Effector CD4-positive, alpha-beta T cell (primary cell): ENCODE measurements around the gene UBASH3A.
A peak's percentile ranks its signal among the peaks of the same experiment; 100 is the strongest.
"Not testable (repeated sequence)": the region's sequence is repeated elsewhere in the genome, so short reads cannot be mapped to it uniquely, and the experiment has no call there.

ENCODE experiments used
- DNase-seq: peaks from one replicate; pipeline ENCODE4 v3.0.0-alpha.2; 2020

The UBASH3A gene

DNA sequence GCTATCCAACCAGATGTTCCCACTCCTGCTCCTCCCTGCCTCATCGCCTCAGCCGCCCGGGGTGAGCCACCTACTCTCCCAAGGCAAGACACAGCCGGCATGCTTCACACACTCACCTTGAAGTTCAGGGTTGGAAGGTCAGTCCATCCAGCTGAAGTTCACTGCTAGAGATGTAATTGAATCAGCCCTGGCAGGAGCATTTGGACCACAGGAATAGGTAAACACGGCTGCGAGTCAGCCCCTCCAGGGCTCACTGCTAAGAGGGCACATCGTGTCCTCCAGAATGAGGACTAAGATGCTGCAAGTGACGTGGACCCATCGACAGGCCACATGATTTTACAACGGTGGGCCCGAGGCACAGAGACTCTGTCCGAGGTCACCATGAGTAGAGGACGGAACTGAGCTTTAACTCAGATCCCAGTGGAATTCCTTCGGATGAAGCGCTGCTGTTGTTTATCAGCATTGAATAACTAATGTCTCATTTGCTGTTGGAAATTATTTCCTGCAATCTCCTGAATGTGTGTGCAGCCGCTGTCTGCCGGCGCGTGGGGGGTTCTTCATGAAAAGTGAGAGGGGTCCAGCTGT is 50.4 kb downstream of the UBASH3A start:
- no peak for DNase-seq

DNA sequence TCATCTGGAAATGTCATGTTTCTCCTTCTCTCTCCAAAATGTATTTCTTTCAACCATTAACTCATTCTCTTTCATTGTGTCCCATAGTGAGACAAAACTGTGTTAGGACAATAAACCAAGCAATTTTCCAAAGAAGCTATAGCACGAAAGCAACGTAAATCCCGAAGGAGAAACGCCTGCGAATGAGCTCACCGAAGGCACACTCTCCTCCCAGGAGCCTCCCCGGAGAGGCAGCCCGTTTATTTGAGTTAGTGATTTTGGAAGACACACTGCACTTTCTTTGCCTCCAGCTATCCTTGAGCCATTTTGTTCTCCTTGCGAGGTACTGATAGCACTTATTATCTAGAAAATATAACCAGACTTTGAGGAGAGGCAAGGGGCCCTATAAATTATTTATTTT is 51.1 kb downstream of the UBASH3A start:
- DNase-seq = no peak

DNA sequence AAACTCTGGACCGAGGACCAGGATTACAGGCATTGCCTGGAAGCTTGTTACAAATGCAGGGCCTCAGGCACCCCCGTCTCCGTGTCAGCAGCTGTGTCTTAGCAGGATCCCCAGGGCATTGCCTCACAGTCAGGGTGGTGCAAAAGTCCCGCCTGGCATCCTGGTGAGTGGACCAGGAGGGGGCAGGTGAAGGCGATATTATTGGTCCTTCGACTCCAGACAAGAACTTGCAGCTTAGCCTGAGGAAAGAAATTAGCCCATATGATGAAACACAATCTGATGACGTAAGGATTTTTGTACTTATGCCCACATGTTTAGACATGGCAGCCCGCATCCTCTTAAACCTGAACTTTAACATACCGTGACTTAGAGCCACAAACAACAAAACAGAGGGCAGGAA is 51.5 kb downstream of the UBASH3A start:
- DNase-seq = no peak

DNA sequence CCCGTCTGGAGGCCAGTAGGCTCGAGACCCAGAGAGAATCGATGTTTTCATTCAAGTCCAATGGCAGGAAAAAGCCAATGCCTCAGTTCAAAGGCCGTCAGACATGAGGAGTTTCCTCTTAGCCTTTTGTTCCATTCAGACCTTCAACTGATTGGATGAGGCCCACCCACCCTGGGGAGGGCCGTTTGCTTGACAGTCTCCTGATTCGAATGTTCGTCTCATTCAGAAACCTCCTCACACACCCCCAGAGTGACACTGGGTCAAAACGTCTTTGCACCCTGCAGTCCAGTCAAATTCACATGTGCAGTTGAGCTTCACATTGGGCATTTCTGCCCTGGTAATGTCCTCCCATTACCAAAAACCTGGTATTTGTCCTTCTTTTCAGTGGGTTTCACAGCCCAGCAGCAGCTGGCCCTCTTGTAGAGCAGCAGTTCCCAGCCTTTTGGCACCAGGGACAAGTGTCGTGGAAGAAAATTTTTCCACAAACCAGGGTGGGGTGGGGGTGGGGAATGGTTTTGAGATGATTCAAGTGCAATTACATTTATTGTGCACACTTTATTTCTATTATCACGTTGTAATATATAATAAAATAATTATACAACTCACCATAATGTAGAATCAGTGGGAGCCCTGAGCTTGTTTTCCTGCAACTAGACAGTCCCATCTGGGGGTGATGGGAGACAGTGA is 52.2 kb downstream of the UBASH3A start:
- DNase-seq = no peak

GRCh38 chr21:42456457-42456856 is 52.8 kb downstream of the UBASH3A start:
- peak; percentile 28 for DNase-seq

GRCh38 chr21:42459082-42459460 is 55.4 kb downstream of the UBASH3A start:
- no peak for DNase-seq

DNA sequence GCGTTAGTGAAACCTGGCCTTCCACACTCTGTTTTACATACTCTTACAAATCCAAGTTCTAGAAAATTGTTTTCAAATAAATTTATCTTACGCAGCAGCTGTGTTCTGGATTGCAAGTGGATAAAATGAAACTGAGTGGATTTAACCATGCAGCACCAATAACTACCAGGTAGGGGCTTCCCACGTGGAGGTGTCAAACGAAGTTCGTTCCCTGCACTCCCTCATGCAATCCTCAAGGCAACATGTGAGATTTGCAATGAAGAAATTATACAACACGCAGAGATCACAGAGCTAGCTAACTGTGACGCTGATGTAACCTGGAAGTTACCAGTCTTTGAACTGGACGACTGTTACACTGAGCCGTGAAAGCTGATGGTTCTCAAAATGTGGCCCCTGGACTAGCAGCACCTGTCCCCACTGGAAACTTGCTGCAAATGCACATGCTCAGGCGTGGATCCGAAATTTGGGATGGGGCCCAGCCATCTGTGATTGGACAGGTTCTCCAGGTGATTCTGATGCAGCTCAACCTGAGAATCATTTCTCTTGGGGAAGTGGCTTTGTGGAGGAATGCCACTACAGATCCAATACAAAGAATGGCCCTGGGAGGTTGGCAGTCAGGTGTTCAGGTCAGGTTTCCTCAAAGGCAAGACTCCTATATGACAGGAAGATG is 56.0 kb downstream of the UBASH3A start:
- no peak for DNase-seq

- DNase-seq = peak; percentile 41
These were observed 56.9 kb downstream of the UBASH3A start for GRCh38 chr21:42460391-42461184.

DNA sequence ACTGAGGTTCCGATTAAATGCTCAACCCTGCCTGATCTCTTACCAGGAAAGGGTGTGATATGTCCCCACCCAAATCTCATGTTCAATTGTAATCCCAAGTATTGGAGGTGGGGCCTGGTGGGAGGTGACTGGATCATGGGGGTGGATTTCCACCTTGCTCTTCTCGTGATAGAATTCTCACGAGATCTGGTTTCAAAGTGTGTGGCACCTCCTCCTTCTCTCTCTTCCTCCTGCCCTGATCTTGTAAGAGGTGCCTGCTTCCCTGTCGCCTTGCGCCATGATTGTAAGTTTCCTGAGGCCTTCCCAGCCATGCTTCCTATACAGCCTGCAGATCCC is 57.5 kb downstream of the UBASH3A start:
- DNase-seq = no peak

DNA sequence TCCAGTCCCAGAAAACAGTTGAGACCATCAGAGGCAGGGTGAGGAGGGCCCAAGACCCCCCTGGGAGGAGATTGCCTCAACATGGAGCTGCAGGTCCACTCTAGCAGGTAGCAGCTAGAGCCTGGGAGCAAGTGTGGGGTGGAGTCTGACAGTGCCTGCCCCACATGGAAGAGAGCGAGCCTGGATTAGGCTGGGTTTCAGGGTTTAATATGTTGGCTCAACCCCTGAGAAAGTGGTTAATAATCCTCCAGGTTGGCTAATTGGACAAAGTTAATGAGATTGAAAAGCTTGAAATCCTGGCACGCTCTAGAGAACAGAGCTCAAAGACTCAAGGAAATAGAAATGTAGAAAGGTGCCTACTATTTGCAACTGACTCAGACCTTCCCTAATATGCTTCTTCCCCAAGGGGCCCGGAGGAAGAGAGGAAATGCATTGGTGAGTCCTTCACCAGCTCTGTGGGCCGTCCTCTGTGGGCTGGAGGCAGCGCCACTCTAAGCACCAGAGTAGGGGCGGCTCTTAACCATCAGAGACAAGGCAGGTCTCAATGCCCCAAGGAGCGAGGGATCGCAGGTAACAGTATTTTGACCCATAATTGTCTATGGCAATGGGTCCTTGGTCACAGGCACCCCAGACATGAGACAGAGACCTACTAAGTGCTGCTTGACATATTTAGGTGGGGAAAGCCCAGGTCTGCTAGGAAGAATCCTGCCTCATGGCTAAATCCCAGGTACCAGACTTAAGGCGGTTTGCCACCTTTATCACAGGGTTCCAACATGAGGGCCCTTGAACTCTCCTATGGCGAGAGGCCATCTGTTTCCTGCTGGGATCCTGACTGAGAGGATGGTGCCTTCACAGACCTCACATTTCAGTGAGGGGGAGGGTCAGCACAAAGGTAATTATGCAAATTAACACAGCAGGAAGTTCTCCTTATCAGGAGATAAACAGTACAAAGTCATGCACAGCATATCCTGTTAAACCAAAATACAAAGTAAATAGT is 58.5 kb downstream of the UBASH3A start:
- DNase-seq = no peak

DNA sequence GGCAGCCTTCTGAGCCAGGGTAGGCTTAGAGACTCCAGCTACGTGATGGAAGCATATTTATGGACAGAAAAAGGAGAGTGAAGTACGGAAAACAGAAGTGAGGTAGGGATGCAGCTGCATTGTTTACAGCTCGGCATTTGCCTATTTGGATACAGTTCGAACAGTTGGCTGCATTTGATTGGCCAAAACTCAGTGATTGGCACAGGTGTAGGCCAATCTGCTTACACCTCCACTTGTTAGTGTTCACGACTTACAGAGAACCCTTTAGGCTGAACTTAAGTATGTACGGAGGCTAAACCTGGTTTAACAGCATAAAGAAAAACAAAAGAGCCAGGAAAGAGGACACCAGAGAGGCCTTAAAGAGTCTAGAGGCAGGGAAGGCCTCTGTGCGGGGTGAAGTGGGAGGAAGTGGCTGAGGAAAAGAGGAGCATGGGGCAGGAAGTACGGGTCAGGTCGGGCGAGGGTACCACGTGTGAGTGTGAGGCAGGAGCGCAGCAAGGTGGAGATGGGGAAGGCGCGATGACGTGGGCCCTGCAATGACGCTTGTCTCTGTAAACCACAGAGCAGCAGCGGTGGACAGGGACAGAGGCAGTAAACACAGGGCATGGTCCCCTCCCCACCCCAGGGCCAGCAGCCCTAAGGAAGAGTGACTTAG is 60.3 kb downstream of the UBASH3A start:
- DNase-seq = peak; percentile 53

- no peak for DNase-seq
These were observed 61.5 kb downstream of the UBASH3A start for GRCh38 chr21:42465008-42465802.

- DNase-seq = no peak
These were observed 62.1 kb downstream of the UBASH3A start for GRCh38 chr21:42465803-42466127.

GRCh38 chr21:42466700-42467099 is 63.0 kb downstream of the UBASH3A start:
- DNase-seq = no peak

GRCh38 chr21:42467140-42467983 is 63.7 kb downstream of the UBASH3A start:
- DNase-seq = no peak

DNA sequence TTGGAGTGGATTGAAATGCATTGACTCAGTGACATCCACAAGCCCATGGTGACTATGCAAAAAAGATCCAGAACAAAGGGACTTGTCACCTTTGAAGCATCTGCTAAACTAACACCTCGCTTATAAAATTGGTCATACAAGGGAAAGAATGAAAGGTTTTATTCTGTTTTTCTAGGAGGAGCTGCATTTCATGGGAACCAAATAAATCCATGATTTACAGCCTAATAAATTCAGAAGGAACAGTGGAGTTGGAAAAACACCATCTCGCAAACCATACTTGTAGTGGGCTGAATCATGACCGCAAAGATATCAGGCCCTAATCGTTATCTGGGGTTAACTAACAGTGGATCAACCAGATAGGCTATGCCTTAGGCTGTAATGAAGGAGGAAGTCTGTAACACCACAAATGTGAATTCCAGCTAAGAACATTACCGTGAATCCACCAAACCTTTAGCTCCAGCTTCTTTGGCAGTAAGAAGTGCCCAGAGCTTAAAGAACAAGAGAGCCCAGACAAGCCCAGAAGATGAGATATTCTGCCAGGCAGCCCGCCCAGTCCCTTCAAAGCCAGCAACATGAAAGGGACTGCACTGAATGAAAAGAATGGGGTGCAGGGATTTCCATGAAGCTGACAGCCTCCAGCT is 64.9 kb downstream of the UBASH3A start:
- no peak for DNase-seq

DNA sequence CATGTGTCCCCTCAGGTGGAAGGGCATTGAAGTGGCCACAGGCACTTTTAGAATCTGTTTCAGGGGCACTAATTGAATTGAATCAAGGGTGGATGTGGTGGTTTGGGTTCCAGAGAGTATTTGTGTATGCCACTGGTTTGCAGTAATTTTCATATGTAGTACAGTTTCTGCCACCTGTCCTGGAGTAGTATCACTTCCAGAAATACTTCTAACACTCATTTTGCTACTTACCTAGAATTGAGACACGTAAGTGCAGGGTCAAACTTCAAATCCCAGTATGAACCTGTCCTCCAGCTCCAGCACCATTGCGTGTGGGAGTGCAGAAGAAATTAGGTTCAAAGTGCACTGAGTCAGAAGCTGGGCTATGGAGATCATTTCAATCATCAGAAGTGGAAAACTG is 65.6 kb downstream of the UBASH3A start:
- no peak for DNase-seq

- not testable (repeated sequence) for DNase-seq
These were observed 66.0 kb downstream of the UBASH3A start for GRCh38 chr21:42469726-42470125.

- DNase-seq = no peak
These were observed 67.5 kb downstream of the UBASH3A start for GRCh38 chr21:42471206-42471605.
